A549 (cell line): ENCODE results near the gene ITPA. TPM values are rescaled to one million over a fixed set of nuclear protein-coding genes. Genes with fewer than 3 reads are reported as not detected.
A peak's percentile ranks its signal among the peaks of the same experiment; 100 is the strongest.

Experiments used
- ATAC-seq, 2 experiments: fragments of 200-7000 bp in 1 of 2; fragments of >200 bp in 1 of 2; cut with Nextera tagmentation in 1 of 2; cut with Tn5 transposase in 1 of 2; 3 replicates each; pipeline versions ENCODE4 v1.8.0 to v1.9.1; 2018 to 2020; ENCODE audit warnings: mild to moderate bottlenecking in 1 of 2, moderate library complexity in 1 of 2
- CTCF ChIA-PET: fragments of 300-600 bp; sonication (Branson Sonifier 250); formaldehyde crosslinking; extraction: SDS; loops from one replicate; lab custom pipeline; 2021; ENCODE audit warnings: antibody characterized with exemption, inconsistent platforms; lab: Yijun Ruan, JAX
- POLR2A ChIA-PET: fragments of 350-600 bp; formaldehyde crosslinking; extraction: SDS; loops from one replicate; lab custom pipeline; 2021; ENCODE audit warnings: antibody characterized with exemption, inconsistent platforms; lab: Yijun Ruan, JAX
- DNase-seq, 2 experiments: peaks; one replicate each; pipeline versions ENCODE4 v3.0.0 to v3.0.0-alpha.2; 2011 to 2016; ENCODE audit warnings: low read depth in 1 of 2, low spot score in 1 of 2
- FAIRE-seq: peaks from 2 replicates; lab custom pipeline; 2011; peaks lifted over from hg19 to GRCh38; lab: Jason Lieb, UNC
- H3K27ac ChIP-seq, 2 experiments: fragments of >200 bp; sonication (Bioruptor Twin); formaldehyde crosslinking; 3 replicates each; pipeline ENCODE4 v1.5.1; 2016 to 2017
- H3K4me1 ChIP-seq: fragments of >200 bp; sonication (Bioruptor Twin); formaldehyde crosslinking; 3 replicates; pipeline ENCODE4 v1.6.1; 2016
- H3K4me2 ChIP-seq: fragments of >200 bp; sonication (Bioruptor Twin); formaldehyde crosslinking; 3 replicates; pipeline ENCODE4 v1.6.1; 2016
- H3K4me3 ChIP-seq: fragments of >200 bp; sonication (Bioruptor Twin); formaldehyde crosslinking; 3 replicates; pipeline ENCODE4 v1.5.1; 2016
- H3K9me3 ChIP-seq: fragments of >200 bp; sonication (Bioruptor Twin); formaldehyde crosslinking; 3 replicates; pipeline ENCODE4 v1.6.1; 2016
- BHLHE40 ChIP-seq: IDR thresholded peaks from 2 replicates; pipeline ENCODE4 v1.6.1; 2012; ENCODE audit warnings: low read depth, low read length, inconsistent platforms
- CBX8 ChIP-seq: fragments of 200-600 bp; sonication (generic); IDR thresholded peaks from 2 replicates; pipeline ENCODE4 v1.6.1; 2016
- CEBPB ChIP-seq, 2 experiments: fragments of >200 bp in 1 of 2; sonication (Bioruptor Twin) in 1 of 2; formaldehyde crosslinking in 1 of 2; IDR thresholded peaks; 2 replicates each; pipeline ENCODE4 v1.6.1; 2012 to 2016
- CHD2 ChIP-seq: fragments of 150-350 bp; IDR thresholded peaks from 2 replicates; pipeline ENCODE4 v1.6.1; 2014; ENCODE audit warnings: low read length; ENCODE audit not compliant: partially characterized antibody
- EHMT2 ChIP-seq: fragments of 200-600 bp; sonication (generic); IDR thresholded peaks from 2 replicates; pipeline ENCODE4 v1.6.1; 2016; ENCODE audit warnings: antibody characterized with exemption, low read depth, mild to moderate bottlenecking, moderate library complexity
- EP300 ChIP-seq, 2 experiments: fragments of >200 bp; sonication (Bioruptor Twin); formaldehyde crosslinking; IDR thresholded peaks; 2 replicates in 1 of 2; 3 replicates in 1 of 2; pipeline ENCODE4 v1.6.1; 2016 to 2017
- ESRRA ChIP-seq: fragments of 150-350 bp; IDR thresholded peaks from 2 replicates; pipeline ENCODE4 v1.6.1; 2014; ENCODE audit warnings: mild to moderate bottlenecking, low read length, borderline replicate concordance
- FOSL2 ChIP-seq, 2 experiments: fragments of 450-650 bp in 1 of 2; fragments of >200 bp in 1 of 2; sonication (Bioruptor Twin) in 1 of 2; formaldehyde crosslinking; IDR thresholded peaks; 2 replicates each; pipeline versions ENCODE4 v1.5.0 to v1.6.1; 2016 to 2020; ENCODE audit warnings: mild to moderate bottlenecking in 1 of 2, moderate library complexity in 1 of 2
- HDAC2 ChIP-seq: fragments of 200-600 bp; sonication (generic); IDR thresholded peaks from 2 replicates; pipeline ENCODE4 v1.6.1; 2016
- HEYL ChIP-seq: fragments of 250-450 bp; sonication (Bioruptor Pico); IDR thresholded peaks from 2 replicates; pipeline ENCODE4 v1.8.0; 2021; ENCODE audit warnings: mild to moderate bottlenecking, moderate library complexity
- HOXB13 ChIP-seq: fragments of 250-450 bp; sonication (Bioruptor Pico); IDR thresholded peaks from 2 replicates; pipeline ENCODE4 v1.5.0; 2020; ENCODE audit warnings: low read depth, mild to moderate bottlenecking, moderate library complexity
- HOXB5 ChIP-seq: fragments of 250-450 bp; sonication (Bioruptor Pico); IDR thresholded peaks from 2 replicates; pipeline ENCODE4 v1.5.0; 2020; ENCODE audit warnings: mild to moderate bottlenecking, moderate library complexity
- JUN ChIP-seq, 2 experiments: fragments of >200 bp; sonication (Bioruptor Twin); formaldehyde crosslinking; IDR thresholded peaks; 2 replicates in 1 of 2; 3 replicates in 1 of 2; pipeline ENCODE4 v1.6.1; 2016 to 2017
- KDM5A ChIP-seq: fragments of 200-600 bp; sonication (generic); IDR thresholded peaks from 2 replicates; pipeline ENCODE4 v1.6.1; 2016; ENCODE audit warnings: antibody characterized with exemption, mild to moderate bottlenecking
- NPAS2 ChIP-seq: fragments of 250-450 bp; sonication (Bioruptor Pico); IDR thresholded peaks from 2 replicates; pipeline ENCODE4 v1.8.0; 2022; ENCODE audit warnings: mild to moderate bottlenecking, moderate library complexity, borderline replicate concordance
- NR3C1 ChIP-seq: fragments of >200 bp; sonication (Bioruptor Twin); formaldehyde crosslinking; IDR thresholded peaks from 3 replicates; pipeline ENCODE4 v1.6.1; 2017
- RAD21 ChIP-seq, 2 experiments: fragments of >200 bp in 1 of 2; sonication (Bioruptor Twin) in 1 of 2; formaldehyde crosslinking in 1 of 2; IDR thresholded peaks in 1 of 2; conservative IDR thresholded peaks in 1 of 2; 2 replicates in 1 of 2; 3 replicates in 1 of 2; pipeline ENCODE4 v1.6.1; 2012 to 2018; ENCODE audit warnings: inconsistent platforms in 1 of 2
- RARB ChIP-seq: fragments of 250-450 bp; sonication (Bioruptor Pico); IDR thresholded peaks from 2 replicates; pipeline ENCODE4 v1.8.0; 2021; ENCODE audit warnings: mild to moderate bottlenecking, moderate library complexity
- RCOR1 ChIP-seq: fragments of 150-350 bp; IDR thresholded peaks from 2 replicates; pipeline ENCODE4 v1.6.1; 2014; ENCODE audit warnings: antibody characterized with exemption, low read length, low read depth
- SMC3 ChIP-seq: fragments of >200 bp; sonication (Bioruptor Twin); formaldehyde crosslinking; IDR thresholded peaks from 3 replicates; pipeline ENCODE4 v1.6.1; 2018; ENCODE audit warnings: inconsistent platforms
- TP53 ChIP-seq: fragments of 250-450 bp; sonication (Bioruptor Pico); IDR thresholded peaks from 2 replicates; pipeline ENCODE4 v1.5.0; 2021; ENCODE audit warnings: mild to moderate bottlenecking, moderate library complexity
- ZC3H11A ChIP-seq: fragments of 450-650 bp; IDR thresholded peaks from 2 replicates; pipeline ENCODE4 v1.6.1; 2014; ENCODE audit warnings: antibody characterized with exemption, mild to moderate bottlenecking
- ZFP36 ChIP-seq: fragments of 450-650 bp; IDR thresholded peaks from 2 replicates; pipeline ENCODE4 v1.6.1; 2014; ENCODE audit warnings: borderline replicate concordance; ENCODE audit not compliant: partially characterized antibody
- ZSCAN20 ChIP-seq: fragments of 250-450 bp; sonication (Bioruptor Pico); IDR thresholded peaks from 2 replicates; pipeline ENCODE4 v1.8.0; 2022; ENCODE audit warnings: mild to moderate bottlenecking, moderate library complexity
- WGBS: methylation state at CpG from one replicate; pipeline ENCODE4 v1.1.6; 2017; ENCODE audit errors: missing lambda C conversion rate; 5-methylcytosine and 5-hydroxymethylcytosine counted together
- polyA plus RNA-seq, 4 experiments: library from polyadenylated mRNA; depleted of rRNA in 3 of 4; stranded (reverse); fragments of >200 nt; fragmentation: RNase III in 1 of 4; extraction: RNeasy Plus Mini Kit Qiagen cat#74134 plus additional on column Dnase treatment in 1 of 4; gene quantifications; 2 replicates in 3 of 4; 3 replicates in 1 of 4; pipeline ENCODE4 v1.2.3, GENCODE V29; 2011 to 2017
- TF ChIP-seq, protein P1 (sequence below): fragments of >200 bp; sonication (Bioruptor Twin); formaldehyde crosslinking; IDR thresholded peaks from 3 replicates; pipeline ENCODE4 v1.5.1; 2016
- TF ChIP-seq, protein P2 (sequence below): fragments of 250-450 bp; sonication (Bioruptor Pico); IDR thresholded peaks from 2 replicates; pipeline ENCODE4 v1.5.0; 2020; ENCODE audit warnings: low read depth, mild to moderate bottlenecking, moderate library complexity
- TF ChIP-seq, protein P3 (sequence below): fragments of >200 bp; sonication (Bioruptor Twin); formaldehyde crosslinking; IDR thresholded peaks from 2 replicates; pipeline ENCODE4 v1.6.1; 2016
- TF ChIP-seq, protein P4 (sequence below): fragments of 200-600 bp; sonication (generic); IDR thresholded peaks from 2 replicates; pipeline ENCODE4 v1.6.1; 2016; ENCODE audit warnings: antibody characterized with exemption, mild to moderate bottlenecking, moderate library complexity

The ITPA gene
- polyA plus RNA-seq, 2 of the 4 experiments (the other 2 are of a cell fraction), result 54.0 to 106 TPM

- Histone ChIP-seq H3K4me1 (peaks cover 41% of the 10 kb centered on the region), H3K27ac (0 out of 6 replicates have a peak overlapping the region, but pooled peaks of 1 of the 2 experiments have one; percentile 4), H3K4me3 (no peak overlapping the region), H3K4me2 (no peak overlapping the region; the same call in 2 of the 3 replicates), H3K9me3 (no peaks in the 10 kb centered on the region)
- 91% methylated on average over 15 of the region's 15 CpGs for WGBS
- CTCF ChIA-PET, result interaction anchor here (1.0 to 2.8 kb wide), 4 partner anchors 10 to 209 kb away, joined by 3 to 13 read pairs (median 3); partner anchors contain the start of gene ITPA
- no peak for TF ChIP-seq ESRRA
- TF ChIP-seq, protein P1, sequence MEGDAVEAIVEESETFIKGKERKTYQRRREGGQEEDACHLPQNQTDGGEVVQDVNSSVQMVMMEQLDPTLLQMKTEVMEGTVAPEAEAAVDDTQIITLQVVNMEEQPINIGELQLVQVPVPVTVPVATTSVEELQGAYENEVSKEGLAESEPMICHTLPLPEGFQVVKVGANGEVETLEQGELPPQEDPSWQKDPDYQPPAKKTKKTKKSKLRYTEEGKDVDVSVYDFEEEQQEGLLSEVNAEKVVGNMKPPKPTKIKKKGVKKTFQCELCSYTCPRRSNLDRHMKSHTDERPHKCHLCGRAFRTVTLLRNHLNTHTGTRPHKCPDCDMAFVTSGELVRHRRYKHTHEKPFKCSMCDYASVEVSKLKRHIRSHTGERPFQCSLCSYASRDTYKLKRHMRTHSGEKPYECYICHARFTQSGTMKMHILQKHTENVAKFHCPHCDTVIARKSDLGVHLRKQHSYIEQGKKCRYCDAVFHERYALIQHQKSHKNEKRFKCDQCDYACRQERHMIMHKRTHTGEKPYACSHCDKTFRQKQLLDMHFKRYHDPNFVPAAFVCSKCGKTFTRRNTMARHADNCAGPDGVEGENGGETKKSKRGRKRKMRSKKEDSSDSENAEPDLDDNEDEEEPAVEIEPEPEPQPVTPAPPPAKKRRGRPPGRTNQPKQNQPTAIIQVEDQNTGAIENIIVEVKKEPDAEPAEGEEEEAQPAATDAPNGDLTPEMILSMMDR, result no peak
- TF ChIP-seq HOXB5 (CRISPR knock-in tag), result no peak
- TF ChIP-seq JUN (IDR thresholded peaks at IDR 0.05), result no peak
- no peak for TF ChIP-seq NPAS2
- no peak for TF ChIP-seq CBX8
- TF ChIP-seq, protein P2, sequence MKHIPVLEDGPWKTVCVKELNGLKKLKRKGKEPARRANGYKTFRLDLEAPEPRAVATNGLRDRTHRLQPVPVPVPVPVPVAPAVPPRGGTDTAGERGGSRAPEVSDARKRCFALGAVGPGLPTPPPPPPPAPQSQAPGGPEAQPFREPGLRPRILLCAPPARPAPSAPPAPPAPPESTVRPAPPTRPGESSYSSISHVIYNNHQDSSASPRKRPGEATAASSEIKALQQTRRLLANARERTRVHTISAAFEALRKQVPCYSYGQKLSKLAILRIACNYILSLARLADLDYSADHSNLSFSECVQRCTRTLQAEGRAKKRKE (CRISPR knock-in tag), result no peak
- no peak for TF ChIP-seq TP53 (CRISPR knock-in tag)
- TF ChIP-seq FOSL2 (IDR thresholded peaks at IDR 0.05), result no peak
- no peak for TF ChIP-seq FOSL2 (CRISPR knock-in tag; IDR thresholded peaks at IDR 0.05)
- no peak for TF ChIP-seq BHLHE40
- no peak for TF ChIP-seq HEYL (CRISPR knock-in tag)
- TF ChIP-seq ZFP36, result no peak
- TF ChIP-seq CEBPB (IDR thresholded peaks at IDR 0.05), result no peak
- TF ChIP-seq, protein P3, sequence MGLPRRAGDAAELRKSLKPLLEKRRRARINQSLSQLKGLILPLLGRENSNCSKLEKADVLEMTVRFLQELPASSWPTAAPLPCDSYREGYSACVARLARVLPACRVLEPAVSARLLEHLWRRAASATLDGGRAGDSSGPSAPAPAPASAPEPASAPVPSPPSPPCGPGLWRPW, result no peak
- no peak for TF ChIP-seq RCOR1
- TF ChIP-seq EP300 (IDR thresholded peaks at IDR 0.05), result no peak
- TF ChIP-seq CHD2, result no peak
- no peak for TF ChIP-seq RAD21 (conservative IDR thresholded peaks at IDR 0.05 in 1 of 2, IDR thresholded peaks at IDR 0.05 in 1 of 2)
- no peak for FAIRE-seq
- DNase-seq, result no peak
- POLR2A ChIA-PET, result no interaction called here
- ATAC-seq, result no peak
Observed at GRCh38 chr20:3240776-3241363, 31.6 kb downstream of the ITPA start.

DNA sequence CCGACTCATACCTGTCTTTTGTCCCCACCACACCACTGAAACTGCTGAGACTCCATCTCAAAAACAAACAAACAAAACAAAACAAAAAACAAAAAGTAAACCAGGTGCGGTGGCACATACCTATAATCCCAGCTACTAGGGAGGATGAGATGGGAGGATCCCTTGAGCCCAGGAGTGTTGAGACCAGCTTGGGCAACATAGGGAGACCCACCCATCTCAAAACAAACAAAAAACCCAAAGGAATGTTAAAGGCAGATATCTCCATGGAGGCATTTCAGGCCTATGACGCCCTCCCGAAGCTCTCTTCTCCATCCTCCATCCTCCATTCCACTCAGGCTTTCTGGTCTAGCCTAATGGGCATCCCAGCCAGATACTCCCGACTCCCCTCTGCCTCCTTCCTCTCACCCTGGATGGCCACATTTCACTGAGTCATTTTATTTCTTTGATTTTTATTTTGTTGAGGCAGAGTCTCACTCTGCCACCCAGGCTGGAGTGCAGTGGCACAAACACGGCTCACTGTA is 32.9 kb downstream of the ITPA start:
- ChIA-PET POLR2A (interaction anchor here (0.6 to 0.9 kb wide), 2 partner anchors 19 to 196 kb away, joined by 3 to 8 read pairs; partner anchors contain the start of gene MRPS26), CTCF (interaction anchor here (0.6 to 3.7 kb wide), 9 partner anchors 9 to 152 kb away, joined by 3 to 16 read pairs (median 4); partner anchors contain the start of gene ITPA)
- peak in 1 of 2 experiments; percentile 56 for DNase-seq
- Histone ChIP-seq H3K27ac (peak overlapping the region in 1 of 2 experiments; percentile 2; a peak in 1 of 6 replicates), H3K9me3 (no peaks in the 10 kb centered on the region), H3K4me1 (peaks cover 29% of the 10 kb centered on the region), H3K4me2 (peak overlapping the region; percentile 47; the same call in 2 of the 3 replicates), H3K4me3 (no peak overlapping the region)
- TF ChIP-seq ZSCAN20 (CRISPR knock-in tag) (no peak), HOXB5 (CRISPR knock-in tag) (no peak), KDM5A (no peak), NR3C1 (no peak), HOXB13 (CRISPR knock-in tag) (no peak), ZC3H11A (no peak), HDAC2 (no peak), RAD21 (conservative IDR thresholded peaks at IDR 0.05 in 1 of 2, IDR thresholded peaks at IDR 0.05 in 1 of 2) (no peak), EP300 (IDR thresholded peaks at IDR 0.05) (no peak), RARB (CRISPR knock-in tag) (no peak), EHMT2 (no peak), SMC3 (no peak), FOSL2 (IDR thresholded peaks at IDR 0.05) (no peak), FOSL2 (CRISPR knock-in tag; IDR thresholded peaks at IDR 0.05) (no peak)
- TF ChIP-seq, protein P4, sequence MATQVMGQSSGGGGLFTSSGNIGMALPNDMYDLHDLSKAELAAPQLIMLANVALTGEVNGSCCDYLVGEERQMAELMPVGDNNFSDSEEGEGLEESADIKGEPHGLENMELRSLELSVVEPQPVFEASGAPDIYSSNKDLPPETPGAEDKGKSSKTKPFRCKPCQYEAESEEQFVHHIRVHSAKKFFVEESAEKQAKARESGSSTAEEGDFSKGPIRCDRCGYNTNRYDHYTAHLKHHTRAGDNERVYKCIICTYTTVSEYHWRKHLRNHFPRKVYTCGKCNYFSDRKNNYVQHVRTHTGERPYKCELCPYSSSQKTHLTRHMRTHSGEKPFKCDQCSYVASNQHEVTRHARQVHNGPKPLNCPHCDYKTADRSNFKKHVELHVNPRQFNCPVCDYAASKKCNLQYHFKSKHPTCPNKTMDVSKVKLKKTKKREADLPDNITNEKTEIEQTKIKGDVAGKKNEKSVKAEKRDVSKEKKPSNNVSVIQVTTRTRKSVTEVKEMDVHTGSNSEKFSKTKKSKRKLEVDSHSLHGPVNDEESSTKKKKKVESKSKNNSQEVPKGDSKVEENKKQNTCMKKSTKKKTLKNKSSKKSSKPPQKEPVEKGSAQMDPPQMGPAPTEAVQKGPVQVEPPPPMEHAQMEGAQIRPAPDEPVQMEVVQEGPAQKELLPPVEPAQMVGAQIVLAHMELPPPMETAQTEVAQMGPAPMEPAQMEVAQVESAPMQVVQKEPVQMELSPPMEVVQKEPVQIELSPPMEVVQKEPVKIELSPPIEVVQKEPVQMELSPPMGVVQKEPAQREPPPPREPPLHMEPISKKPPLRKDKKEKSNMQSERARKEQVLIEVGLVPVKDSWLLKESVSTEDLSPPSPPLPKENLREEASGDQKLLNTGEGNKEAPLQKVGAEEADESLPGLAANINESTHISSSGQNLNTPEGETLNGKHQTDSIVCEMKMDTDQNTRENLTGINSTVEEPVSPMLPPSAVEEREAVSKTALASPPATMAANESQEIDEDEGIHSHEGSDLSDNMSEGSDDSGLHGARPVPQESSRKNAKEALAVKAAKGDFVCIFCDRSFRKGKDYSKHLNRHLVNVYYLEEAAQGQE, result no peak
- TF ChIP-seq, protein P3, result no peak
- FAIRE-seq, result no peak
- peak in 1 of 2 experiments; percentile 11; a peak in 3 of 6 replicates for ATAC-seq
- WGBS, result 45% methylated on average over 6 of the region's 6 CpGs
